Measurements from ENCODE around the gene NCR2. TPM values are rescaled to one million over a fixed set of nuclear protein-coding genes. Genes with fewer than 3 reads are reported as not detected.

The NCR2 gene
- total RNA-seq, 1 experiment from 2014 or later: not detected

DNA sequence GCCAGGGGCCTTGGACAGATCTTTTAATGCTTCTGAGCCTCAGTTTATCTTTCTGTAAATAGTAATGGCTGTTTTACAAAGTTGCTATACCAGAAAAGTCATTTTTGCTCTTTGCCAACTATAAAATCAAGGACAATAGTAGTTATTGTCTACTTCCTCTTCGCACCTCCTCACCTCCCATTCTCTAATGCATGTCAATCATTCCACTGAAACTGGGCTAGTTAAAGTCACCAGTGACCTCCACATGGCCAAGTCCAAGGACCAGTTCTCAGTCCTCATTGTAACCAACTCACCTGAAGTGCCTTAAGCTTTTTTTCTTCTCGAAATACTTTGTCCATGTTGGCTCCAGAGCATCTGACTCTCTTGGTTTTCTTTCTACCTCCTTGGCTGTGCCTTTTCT is 51.2 kb downstream of the NCR2 start:
- H3K27ac Mint-ChIP-seq (ENCODE audit: unreplicated experiment): no peak overlapping the region
- peaks cover 42% of the 10 kb centered on the region for H3K27me3 Mint-ChIP-seq (ENCODE audit: unreplicated experiment)
- H3K9me3 Mint-ChIP-seq (ENCODE audit: low read depth, unreplicated experiment): no peaks in the 10 kb centered on the region
- CTCF ChIA-PET: no interaction called here
- DNase-seq: no peak
- intact Hi-C loops (cut with micrococcal nuclease; ENCODE audit: unreplicated experiment): no loop called here
- no peak overlapping the region for H3K4me3 Mint-ChIP-seq (ENCODE audit: low read depth, unreplicated experiment)
- H3K36me3 Mint-ChIP-seq (ENCODE audit: insufficient read depth, unreplicated experiment): no peaks in the 10 kb centered on the region
- no TSS peak for BruUV-seq (replicated peaks)
- TF ChIP-seq, protein P1, sequence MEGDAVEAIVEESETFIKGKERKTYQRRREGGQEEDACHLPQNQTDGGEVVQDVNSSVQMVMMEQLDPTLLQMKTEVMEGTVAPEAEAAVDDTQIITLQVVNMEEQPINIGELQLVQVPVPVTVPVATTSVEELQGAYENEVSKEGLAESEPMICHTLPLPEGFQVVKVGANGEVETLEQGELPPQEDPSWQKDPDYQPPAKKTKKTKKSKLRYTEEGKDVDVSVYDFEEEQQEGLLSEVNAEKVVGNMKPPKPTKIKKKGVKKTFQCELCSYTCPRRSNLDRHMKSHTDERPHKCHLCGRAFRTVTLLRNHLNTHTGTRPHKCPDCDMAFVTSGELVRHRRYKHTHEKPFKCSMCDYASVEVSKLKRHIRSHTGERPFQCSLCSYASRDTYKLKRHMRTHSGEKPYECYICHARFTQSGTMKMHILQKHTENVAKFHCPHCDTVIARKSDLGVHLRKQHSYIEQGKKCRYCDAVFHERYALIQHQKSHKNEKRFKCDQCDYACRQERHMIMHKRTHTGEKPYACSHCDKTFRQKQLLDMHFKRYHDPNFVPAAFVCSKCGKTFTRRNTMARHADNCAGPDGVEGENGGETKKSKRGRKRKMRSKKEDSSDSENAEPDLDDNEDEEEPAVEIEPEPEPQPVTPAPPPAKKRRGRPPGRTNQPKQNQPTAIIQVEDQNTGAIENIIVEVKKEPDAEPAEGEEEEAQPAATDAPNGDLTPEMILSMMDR (IDR thresholded peaks at IDR 0.05; ENCODE audit: unreplicated experiment): no peak
- H3K4me1 Mint-ChIP-seq (ENCODE audit: low read depth, unreplicated experiment): no peaks in the 10 kb centered on the region

DNA sequence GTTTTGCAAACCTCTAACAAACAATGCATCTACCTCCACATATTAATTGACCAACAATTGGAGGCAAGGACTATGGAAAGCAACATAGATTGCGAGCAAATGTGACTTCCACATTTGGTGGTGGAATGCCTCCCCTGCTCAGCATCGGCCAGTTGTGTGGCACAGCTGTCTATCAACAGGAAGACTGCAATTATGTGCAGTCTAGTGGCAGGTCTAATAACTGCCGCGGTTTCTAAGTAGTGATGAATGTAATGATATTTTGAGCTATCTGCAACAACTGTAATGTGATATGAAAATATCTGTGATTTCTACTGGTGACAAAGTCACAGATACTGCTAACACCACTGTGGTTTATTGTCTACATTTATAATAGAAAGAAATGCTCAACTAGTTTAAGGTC is 56.8 kb downstream of the NCR2 start:
- H3K4me3 Mint-ChIP-seq (ENCODE audit: low read depth, unreplicated experiment): no peak overlapping the region
- BruUV-seq (replicated peaks): no TSS peak
- CTCF ChIA-PET: no interaction called here
- H3K27ac Mint-ChIP-seq (ENCODE audit: unreplicated experiment): no peak overlapping the region
- no peak for DNase-seq
- peaks cover 13% of the 10 kb centered on the region for H3K9me3 Mint-ChIP-seq (ENCODE audit: low read depth, unreplicated experiment)
- intact Hi-C loops (cut with micrococcal nuclease; ENCODE audit: unreplicated experiment): no loop called here
- TF ChIP-seq, protein P1 (IDR thresholded peaks at IDR 0.05; ENCODE audit: unreplicated experiment): no peak
- no peaks in the 10 kb centered on the region for H3K4me1 Mint-ChIP-seq (ENCODE audit: low read depth, unreplicated experiment)
- no peaks in the 10 kb centered on the region for H3K36me3 Mint-ChIP-seq (ENCODE audit: insufficient read depth, unreplicated experiment)
- peaks cover 46% of the 10 kb centered on the region for H3K27me3 Mint-ChIP-seq (ENCODE audit: unreplicated experiment)

DNA sequence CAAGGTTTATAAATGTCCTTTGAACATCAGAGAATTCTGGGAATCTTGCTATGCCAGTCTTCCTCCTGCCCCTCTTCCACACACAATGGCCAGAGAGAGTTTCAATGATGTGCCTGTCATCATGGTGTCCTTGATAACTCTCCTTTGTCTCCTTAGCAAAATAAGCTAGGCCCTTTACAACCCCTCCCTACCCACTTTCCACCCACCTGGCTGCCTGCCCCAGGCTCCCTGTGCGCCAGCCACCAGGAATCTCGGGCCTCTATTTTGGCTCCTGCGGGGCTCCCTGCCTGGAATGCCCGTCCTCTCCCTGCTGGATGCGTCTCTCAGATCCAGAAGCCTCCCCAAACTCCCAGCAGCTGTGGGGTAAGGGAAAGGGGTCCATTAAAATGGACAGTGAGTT is 60.9 kb downstream of the NCR2 start:
- Mint-ChIP-seq H3K27me3 (ENCODE audit: unreplicated experiment) (peaks cover 87% of the 10 kb centered on the region), H3K4me1 (ENCODE audit: low read depth, unreplicated experiment) (no peaks in the 10 kb centered on the region), H3K36me3 (ENCODE audit: insufficient read depth, unreplicated experiment) (no peaks in the 10 kb centered on the region), H3K27ac (ENCODE audit: unreplicated experiment) (no peak overlapping the region), H3K4me3 (ENCODE audit: low read depth, unreplicated experiment) (no peak overlapping the region), H3K9me3 (ENCODE audit: low read depth, unreplicated experiment) (peaks cover 13% of the 10 kb centered on the region)
- CTCF ChIA-PET: no interaction called here
- no peak for DNase-seq
- no TSS peak for BruUV-seq (replicated peaks)
- intact Hi-C loops (cut with micrococcal nuclease; ENCODE audit: unreplicated experiment): no loop called here
- TF ChIP-seq, protein P1 (IDR thresholded peaks at IDR 0.05; ENCODE audit: unreplicated experiment): no peak

DNA sequence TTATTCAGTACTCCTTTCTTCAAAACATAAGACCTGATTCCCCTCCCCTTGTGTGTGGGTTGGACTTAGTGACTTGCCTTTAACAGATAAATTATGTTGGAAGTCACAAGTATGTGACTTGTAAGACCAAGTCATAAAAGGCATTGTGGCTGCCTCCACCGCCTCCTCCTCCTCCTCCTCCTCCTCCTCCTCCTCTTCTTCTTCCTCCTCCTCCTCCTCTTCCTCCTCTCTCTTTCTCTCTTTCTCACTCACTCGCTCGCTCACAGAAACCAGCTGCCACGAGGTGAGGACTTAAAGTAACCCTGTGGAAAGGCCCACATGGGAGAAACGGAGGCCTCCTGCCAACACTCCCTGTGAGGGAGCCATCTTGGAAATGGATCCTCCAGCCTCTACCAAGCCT is 64.0 kb downstream of the NCR2 start:
- no peak overlapping the region for H3K27ac Mint-ChIP-seq (ENCODE audit: unreplicated experiment)
- H3K27me3 Mint-ChIP-seq (ENCODE audit: unreplicated experiment): peaks cover 100% of the 10 kb centered on the region
- TF ChIP-seq, protein P1 (IDR thresholded peaks at IDR 0.05; ENCODE audit: unreplicated experiment): no peak
- CTCF ChIA-PET: interaction anchor here (0.7 to 1.1 kb wide), 2 partner anchors 26 to 234 kb away, joined by 3 to 4 read pairs; no protein-coding TSS in a partner anchor
- H3K4me3 Mint-ChIP-seq (ENCODE audit: low read depth, unreplicated experiment): no peak overlapping the region
- H3K9me3 Mint-ChIP-seq (ENCODE audit: low read depth, unreplicated experiment): peaks cover 12% of the 10 kb centered on the region
- no peaks in the 10 kb centered on the region for H3K36me3 Mint-ChIP-seq (ENCODE audit: insufficient read depth, unreplicated experiment)
- intact Hi-C loops (cut with micrococcal nuclease; ENCODE audit: unreplicated experiment): no loop called here
- no TSS peak for BruUV-seq (replicated peaks)
- no peaks in the 10 kb centered on the region for H3K4me1 Mint-ChIP-seq (ENCODE audit: low read depth, unreplicated experiment)
- DNase-seq: no peak

Other genes starting within 250 kb of the NCR2 start
- not detected in 2 replicates for gene TREML1, start 181.3 kb upstream of the NCR2 start, total RNA-seq (2022)
- not detected in 2 replicates for gene TREM2, start 172.5 kb upstream of the NCR2 start, total RNA-seq (2022)
- not detected in 2 replicates for gene TREML2, start 134.5 kb upstream of the NCR2 start, total RNA-seq (2022)
- not detected in 2 replicates for gene TREML4, start 107.3 kb upstream of the NCR2 start, total RNA-seq (2022)
- 1.2 and 1.4 TPM in 2 replicates for gene TREM1, start 48.9 kb upstream of the NCR2 start, total RNA-seq (2022)
- 47.8 and 50.9 TPM in 2 replicates for gene FOXP4, start 210.8 kb downstream of the NCR2 start, total RNA-seq (2022)